SK-N-SH (cell line): ENCODE data around the gene CXCL9. TPM values are rescaled to one million over a fixed set of nuclear protein-coding genes. Genes with fewer than 3 reads are reported as not detected.

Source experiments
- CTCF ChIA-PET: fragments of 300-600, 350-600 bp; formaldehyde crosslinking; extraction: SDS; loops from one replicate; lab custom pipeline; 2021; lab: Yijun Ruan, JAX
- POLR2A ChIA-PET: fragments of 350-600 bp; sonication (Branson Sonifier 250); formaldehyde crosslinking; extraction: SDS; loops from one replicate; lab custom pipeline; 2020; ENCODE audit warnings: antibody characterized with exemption, inconsistent platforms; lab: Yijun Ruan, JAX
- DNase-seq: peaks from one replicate; pipeline ENCODE4 v3.0.0; 2012
- H2AFZ ChIP-seq: fragments of 200-600 bp; sonication (generic); 2 replicates; pipeline ENCODE4 v1.8.1; 2016; ENCODE audit warnings: antibody characterized with exemption, mild to moderate bottlenecking, low read depth
- H3F3A ChIP-seq: fragments of 200-600 bp; sonication (generic); replicated peaks from 2 replicates; pipeline ENCODE3; 2016; ENCODE audit warnings: antibody characterized with exemption, mild to moderate bottlenecking; ENCODE audit not compliant: insufficient read depth
- H3K27ac ChIP-seq, 2 experiments: fragments of 200-500 bp in 1 of 2; fragments of 200-600 bp in 1 of 2; sonication (Bioruptor generic) in 1 of 2; sonication (generic), shearing (Covaris generic) in 1 of 2; 2 replicates each; pipeline versions ENCODE4 v1.5.1 to v1.6.1; 2014 to 2016; ENCODE audit warnings: low read depth in 2 of 2, inconsistent platforms in 1 of 2, low read length in 1 of 2, mild to moderate bottlenecking in 1 of 2, mixed read lengths in 1 of 2
- H3K27me3 ChIP-seq: fragments of 200-600 bp; sonication (generic), shearing (Covaris generic); 2 replicates; pipeline ENCODE4 v1.6.1; 2016; ENCODE audit warnings: mixed run types; ENCODE audit not compliant: insufficient read depth
- H3K36me3 ChIP-seq, 2 experiments: fragments of 200-500 bp in 1 of 2; fragments of 200-600 bp in 1 of 2; sonication (Bioruptor generic) in 1 of 2; sonication (generic) in 1 of 2; replicated peaks in 1 of 2; 2 replicates each; pipeline versions ENCODE3 to v1.5.1; 2014 to 2016; ENCODE audit warnings: low read length in 1 of 2, mild to moderate bottlenecking in 1 of 2; ENCODE audit not compliant: insufficient read depth in 2 of 2, control insufficient read depth in 1 of 2
- H3K4me1 ChIP-seq, 2 experiments: fragments of 200-500 bp in 1 of 2; fragments of 200-600 bp in 1 of 2; sonication (Bioruptor generic) in 1 of 2; sonication (generic), shearing (Covaris generic) in 1 of 2; 2 replicates each; pipeline versions ENCODE4 v1.5.1 to v1.6.1; 2014 to 2016; ENCODE audit warnings: low read depth in 1 of 2, low read length in 1 of 2, mixed run types in 1 of 2; ENCODE audit not compliant: insufficient read depth in 2 of 2, control insufficient read depth in 1 of 2
- H3K4me2 ChIP-seq: fragments of 200-600 bp; sonication (generic), shearing (Covaris generic); 2 replicates; pipeline ENCODE4 v1.6.1; 2017; ENCODE audit warnings: mixed run types
- H3K4me3 ChIP-seq, 2 experiments: fragments of 200-500 bp in 1 of 2; fragments of 200-600 bp in 1 of 2; sonication (Bioruptor generic) in 1 of 2; sonication (generic), shearing (Covaris generic) in 1 of 2; 2 replicates each; pipeline versions ENCODE4 v1.5.1 to v1.8.1; 2014 to 2016; ENCODE audit warnings: low read depth in 2 of 2, inconsistent platforms in 1 of 2, low read length in 1 of 2, mild to moderate bottlenecking in 1 of 2, mixed read lengths in 1 of 2, moderate library complexity in 1 of 2
- H3K79me2 ChIP-seq: fragments of 200-600 bp; sonication (generic); 2 replicates; pipeline ENCODE4 v1.8.1; 2017; ENCODE audit warnings: mild to moderate bottlenecking; ENCODE audit not compliant: insufficient read depth
- H3K9ac ChIP-seq: fragments of 200-600 bp; sonication (generic); 2 replicates; pipeline ENCODE4 v1.6.1; 2017; ENCODE audit warnings: mixed run types
- H3K9me2 ChIP-seq: fragments of 200-600 bp; sonication (generic); 2 replicates; pipeline ENCODE4 v1.6.1; 2017; ENCODE audit warnings: mixed run types
- H3K9me3 ChIP-seq: fragments of 200-600 bp; sonication (generic); 2 replicates; pipeline ENCODE4 v1.6.1; 2017; ENCODE audit warnings: mixed run types, mild to moderate bottlenecking, moderate library complexity
- H4K20me1 ChIP-seq: fragments of 200-600 bp; sonication (generic); 2 replicates; pipeline ENCODE4 v1.6.1; 2017; ENCODE audit warnings: mild to moderate bottlenecking, mixed run types; ENCODE audit not compliant: insufficient read depth
- CTCF ChIP-seq: fragments of 200-600 bp; sonication (generic); IDR thresholded peaks from 2 replicates; pipeline ENCODE4 v1.6.1; 2017; ENCODE audit warnings: antibody characterized with exemption, mild to moderate bottlenecking, moderate library complexity
- ELF1 ChIP-seq: IDR thresholded peaks from 2 replicates; pipeline ENCODE4 v1.4.0; 2012
- EP300 ChIP-seq, 2 experiments: IDR thresholded peaks; 2 replicates each; pipeline versions ENCODE4 v1.4.0 to v1.6.1; 2012; ENCODE audit warnings: borderline replicate concordance in 1 of 2, low read depth in 1 of 2, low read length in 1 of 2
- EZH2phosphoT487 ChIP-seq: fragments of 200-600 bp; sonication (generic); IDR thresholded peaks from 2 replicates; pipeline ENCODE4 v1.6.1; 2017; ENCODE audit warnings: low read depth, mixed run types, mild to moderate bottlenecking, antibody characterized with exemption, moderate library complexity, borderline replicate concordance
- FOSL2 ChIP-seq: IDR thresholded peaks from 2 replicates; pipeline ENCODE4 v1.4.0; 2012; ENCODE audit warnings: low read depth, mild to moderate bottlenecking, moderate library complexity, borderline replicate concordance
- GABPA ChIP-seq: IDR thresholded peaks from 2 replicates; pipeline ENCODE4 v1.4.0; 2012; ENCODE audit warnings: low read depth, mild to moderate bottlenecking
- IRF3 ChIP-seq: fragments of 150-350 bp; IDR thresholded peaks from 2 replicates; pipeline ENCODE4 v1.6.1; 2016; ENCODE audit warnings: mild to moderate bottlenecking, low read depth, low read length
- JUND ChIP-seq: IDR thresholded peaks from 2 replicates; pipeline ENCODE4 v1.4.0; 2012
- MAX ChIP-seq: IDR thresholded peaks from 2 replicates; pipeline ENCODE4 v1.4.0; 2012; ENCODE audit warnings: low read depth
- NFIC ChIP-seq: IDR thresholded peaks from 2 replicates; pipeline ENCODE4 v1.4.0; 2012; ENCODE audit warnings: borderline replicate concordance
- NRF1 ChIP-seq: IDR thresholded peaks from 2 replicates; pipeline ENCODE4 v1.6.1; 2012; ENCODE audit warnings: low read depth, mild to moderate bottlenecking, low read length
- RAD21 ChIP-seq: IDR thresholded peaks from 2 replicates; pipeline ENCODE4 v1.6.1; 2012; ENCODE audit warnings: mild to moderate bottlenecking, low read length
- SMC3 ChIP-seq: IDR thresholded peaks from 2 replicates; pipeline ENCODE4 v1.6.1; 2012; ENCODE audit warnings: low read depth, low read length, improper control_type of control experiment
- TAF1 ChIP-seq: IDR thresholded peaks from 2 replicates; pipeline ENCODE4 v1.6.1; 2012; ENCODE audit warnings: low read depth, mild to moderate bottlenecking, low read length, moderate library complexity, borderline replicate concordance
- TCF12 ChIP-seq: IDR thresholded peaks from 2 replicates; pipeline ENCODE4 v1.4.0; 2012
- USF2 ChIP-seq: fragments of 150-350 bp; IDR thresholded peaks from 2 replicates; pipeline ENCODE4 v1.6.1; 2017; ENCODE audit warnings: antibody characterized with exemption, low read length, low read depth, borderline replicate concordance
- YY1 ChIP-seq: IDR thresholded peaks from 2 replicates; pipeline ENCODE4 v1.4.0; 2012; ENCODE audit warnings: low read depth, mild to moderate bottlenecking
- WGBS: methylation state at CpG from one replicate; pipeline ENCODE4 v1.1.6; 2017; ENCODE audit warnings: low lambda C conversion rate; 5-methylcytosine and 5-hydroxymethylcytosine counted together
- polyA plus RNA-seq, 3 experiments: library from polyadenylated mRNA; depleted of rRNA; stranded (reverse); fragments of >200 nt; gene quantifications; 2 replicates each; pipeline ENCODE4 v1.2.3, GENCODE V29; 2012

CXCL9 gene
- polyA plus RNA-seq, 1 of the 3 experiments (the other 2 are of a cell fraction), result not detected

GRCh38 chr4:75992462-75992861, 14.8 kb downstream of the CXCL9 start:
- ChIA-PET CTCF (interaction anchor here (1.0 to 4.7 kb wide), 3 partner anchors 75 to 512 kb away, joined by 3 to 35 read pairs (median 8); no protein-coding TSS in a partner anchor), POLR2A (no interaction called here)
- no peaks in the 10 kb centered on the region for H3F3A ChIP-seq
- no peak overlapping the region for H3K4me2 ChIP-seq
- no peak overlapping the region for H3K27ac ChIP-seq
- H3K27me3 ChIP-seq, result no peaks in the 10 kb centered on the region
- no peak overlapping the region for H3K9ac ChIP-seq
- DNase-seq, result no peak
- H3K4me1 ChIP-seq, result peaks cover 2 to 5% of the 10 kb centered on the region in 2 experiments; a peak in 1 of 4 replicates
- no peaks in the 10 kb centered on the region for H3K9me3 ChIP-seq
- H3K36me3 ChIP-seq, result no peaks in the 10 kb centered on the region
- H3K9me2 ChIP-seq, result no peaks in the 10 kb centered on the region
- WGBS, result 57% methylated on average over 1 of the region's 1 CpG
- TF ChIP-seq USF2 (no peak), EP300 (IDR thresholded peaks at IDR 0.05; ENCODE audit: borderline replicate concordance in 1 of 2, low read depth in 1 of 2, low read length in 1 of 2) (no peak), NRF1 (no peak), GABPA (no peak)
- H3K79me2 ChIP-seq, result peaks cover 39% of the 10 kb centered on the region
- H2AFZ ChIP-seq, result no peak overlapping the region
- H3K4me3 ChIP-seq, result no peak overlapping the region
- 0 out of 2 replicates have a peak, but pooled peaks cover 16% of the 10 kb centered on the region for H4K20me1 ChIP-seq

GRCh38 chr4:75989846-75990528, 17.3 kb downstream of the CXCL9 start:
- Histone ChIP-seq H3K79me2 (peaks cover 64% of the 10 kb centered on the region), H2AFZ (peak overlapping the region; percentile 99; the same call in 1 of the 2 replicates), H3K27me3 (no peaks in the 10 kb centered on the region), H3K9me3 (no peaks in the 10 kb centered on the region), H3K9me2 (no peaks in the 10 kb centered on the region), H3K4me1 (peaks cover 2 to 11% of the 10 kb centered on the region in 2 experiments; a peak in 2 of 4 replicates), H3K9ac (peak overlapping the region; percentile 81), H3K27ac (peak overlapping the region; percentile 63 to 72), H3K4me2 (peak overlapping the region; percentile 80), H3K36me3 (no peaks in the 10 kb centered on the region), H3F3A (peaks cover 5% of the 10 kb centered on the region), H3K4me3 (peak overlapping the region; percentile 80 to 82), H4K20me1 (peaks cover 30% of the 10 kb centered on the region)
- CTCF ChIA-PET, result interaction anchor here (1.2 to 1.3 kb wide), 2 partner anchors 29 to 65 kb away, joined by 3 read pairs; no protein-coding TSS in a partner anchor
- POLR2A ChIA-PET, result no interaction called here
- 1% methylated on average over 20 of the region's 20 CpGs for WGBS
- TF ChIP-seq EP300 (IDR thresholded peaks at IDR 0.05; ENCODE audit: borderline replicate concordance in 1 of 2, low read depth in 1 of 2, low read length in 1 of 2), result no peak
- TF ChIP-seq EZH2phosphoT487, result no peak
- no peak for TF ChIP-seq ELF1
- TF ChIP-seq JUND, result no peak
- DNase-seq, result peak; percentile 22

GRCh38 chr4:75985116-75985515, 22.2 kb downstream of the CXCL9 start:
- H3K79me2 ChIP-seq, result peaks cover 90% of the 10 kb centered on the region
- H3K4me1 ChIP-seq, result peaks cover 2 to 11% of the 10 kb centered on the region in 2 experiments; a peak in 2 of 4 replicates
- no peaks in the 10 kb centered on the region for H3K27me3 ChIP-seq
- H2AFZ ChIP-seq, result no peak overlapping the region
- H3K36me3 ChIP-seq, result peaks cover 19 to 21% of the 10 kb centered on the region in 2 experiments
- no peak overlapping the region for H3K4me2 ChIP-seq
- H4K20me1 ChIP-seq, result peaks cover 50% of the 10 kb centered on the region
- ChIA-PET POLR2A (no interaction called here), CTCF (interaction anchor here (3.2 kb wide), 1 partner anchor 11 kb away, joined by 12 read pairs; no protein-coding TSS in a partner anchor)
- no peak for DNase-seq
- WGBS, result 47% methylated on average over 3 of the region's 3 CpGs
- H3K9me2 ChIP-seq, result no peaks in the 10 kb centered on the region
- H3K9ac ChIP-seq, result no peak overlapping the region
- no peak overlapping the region for H3K4me3 ChIP-seq
- peak overlapping the region in 1 of 2 experiments; percentile 80; a peak in 2 of 4 replicates for H3K27ac ChIP-seq
- H3F3A ChIP-seq, result peaks cover 5% of the 10 kb centered on the region
- no peaks in the 10 kb centered on the region for H3K9me3 ChIP-seq
- TF ChIP-seq SMC3 (no peak), EZH2phosphoT487 (no peak), IRF3 (no peak), MAX (no peak), FOSL2 (peak; percentile 71), YY1 (no peak), CTCF (no peak), RAD21 (no peak), TCF12 (no peak), NFIC (peak; percentile 25; the same call in 1 of the 2 replicates), TAF1 (no peak)
